ENCODE results near the gene DPP8.
A peak's percentile ranks its signal among the peaks of the same experiment; 100 is the strongest.
"Not testable (repeated sequence)": the region's sequence is repeated elsewhere in the genome, so short reads cannot be mapped to it uniquely, and the experiment has no call there.

The DPP8 gene

DNA sequence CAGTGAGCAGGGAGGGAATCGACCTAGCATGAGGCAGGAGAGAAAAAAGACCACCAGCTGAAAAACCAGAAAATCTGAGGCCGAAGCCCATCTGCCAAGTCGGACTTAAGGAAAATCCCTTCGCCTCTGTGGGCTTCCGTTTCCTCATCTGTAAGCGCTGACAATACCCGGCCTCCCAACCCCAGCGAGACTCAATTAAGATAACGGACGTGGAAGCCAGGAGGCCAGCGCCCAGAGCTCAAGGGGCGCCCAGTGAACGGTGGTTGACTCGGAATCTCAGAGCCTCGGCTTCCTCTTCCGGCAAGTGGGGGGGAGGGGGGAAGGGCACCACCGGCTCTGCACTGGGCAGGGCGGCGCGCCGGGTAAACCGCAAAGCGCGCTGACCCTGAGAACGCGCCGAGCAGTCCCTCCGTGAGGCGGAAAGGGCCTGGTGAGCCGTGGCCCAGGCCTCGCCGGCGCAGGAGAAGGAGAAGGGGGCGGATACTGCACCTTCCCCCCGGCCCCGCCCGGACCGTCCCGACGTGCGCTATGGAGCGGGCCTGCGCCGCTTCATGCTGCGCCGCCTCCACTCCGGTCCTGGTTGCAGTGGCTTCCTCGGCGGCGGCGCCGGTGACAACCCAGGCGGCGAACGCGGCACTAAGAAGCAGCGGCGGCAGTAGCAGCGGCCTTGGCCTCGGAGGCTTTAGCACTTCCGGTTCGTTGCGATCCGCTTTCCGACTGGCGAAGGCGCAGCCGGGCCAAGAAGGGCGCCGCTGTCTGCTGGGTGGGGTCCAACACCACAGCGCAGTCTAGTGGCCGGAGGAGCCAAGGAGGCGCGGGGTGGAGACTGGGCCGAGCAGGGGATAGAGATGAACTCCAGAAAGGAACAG lies at the start of gene DPP8:
Gene DPP8 (minus strand): TSS at position 693 of the 869 bp plus-strand sequence. CDS start 5,136 bp downstream, outside the sequence.
- peak; percentile 94 for DNase-seq (ENCODE audit: low read depth)

DNA sequence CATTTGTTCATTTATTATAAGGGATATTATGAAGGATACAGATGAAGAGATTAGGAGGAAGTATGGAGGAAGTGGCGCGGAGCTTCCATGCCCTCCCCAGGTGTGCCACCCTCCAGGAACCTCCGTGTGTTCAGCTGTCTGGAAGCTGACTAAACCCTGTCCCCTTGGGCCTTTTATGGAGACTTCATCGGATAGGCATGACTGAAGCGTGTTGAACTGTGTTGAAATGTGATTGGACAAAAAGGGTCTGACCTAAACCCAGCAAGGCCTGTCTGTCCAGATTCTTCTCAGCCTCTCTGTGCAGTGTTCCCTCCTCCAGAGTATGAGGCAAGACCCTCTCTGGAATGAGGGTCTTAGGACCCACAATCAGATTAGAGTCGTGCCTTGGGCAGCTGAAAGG lies 44.4 kb upstream of the DPP8 start:
- DNase-seq (ENCODE audit: low read depth), result no peak

DNA sequence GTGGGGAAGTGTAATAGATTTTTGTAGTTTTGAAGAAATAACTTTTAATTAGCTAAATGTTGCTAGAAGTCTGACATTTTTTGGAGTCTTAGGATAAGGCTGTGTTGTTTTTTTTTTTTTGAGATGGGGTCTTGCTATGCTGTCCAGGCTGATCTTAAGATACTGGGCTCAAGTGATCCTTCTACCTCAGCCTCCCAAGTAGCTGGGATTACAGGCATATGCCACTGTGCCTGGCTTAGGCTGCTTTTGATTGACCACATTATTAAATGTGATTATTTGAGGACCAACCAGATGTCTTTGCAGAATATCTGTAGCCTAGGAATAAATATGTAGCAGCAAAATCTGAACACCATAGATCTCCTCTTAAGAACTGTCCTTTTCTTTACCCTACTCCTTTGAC lies 42.5 kb upstream of the DPP8 start:
- DNase-seq (ENCODE audit: low read depth), result no peak

DNA sequence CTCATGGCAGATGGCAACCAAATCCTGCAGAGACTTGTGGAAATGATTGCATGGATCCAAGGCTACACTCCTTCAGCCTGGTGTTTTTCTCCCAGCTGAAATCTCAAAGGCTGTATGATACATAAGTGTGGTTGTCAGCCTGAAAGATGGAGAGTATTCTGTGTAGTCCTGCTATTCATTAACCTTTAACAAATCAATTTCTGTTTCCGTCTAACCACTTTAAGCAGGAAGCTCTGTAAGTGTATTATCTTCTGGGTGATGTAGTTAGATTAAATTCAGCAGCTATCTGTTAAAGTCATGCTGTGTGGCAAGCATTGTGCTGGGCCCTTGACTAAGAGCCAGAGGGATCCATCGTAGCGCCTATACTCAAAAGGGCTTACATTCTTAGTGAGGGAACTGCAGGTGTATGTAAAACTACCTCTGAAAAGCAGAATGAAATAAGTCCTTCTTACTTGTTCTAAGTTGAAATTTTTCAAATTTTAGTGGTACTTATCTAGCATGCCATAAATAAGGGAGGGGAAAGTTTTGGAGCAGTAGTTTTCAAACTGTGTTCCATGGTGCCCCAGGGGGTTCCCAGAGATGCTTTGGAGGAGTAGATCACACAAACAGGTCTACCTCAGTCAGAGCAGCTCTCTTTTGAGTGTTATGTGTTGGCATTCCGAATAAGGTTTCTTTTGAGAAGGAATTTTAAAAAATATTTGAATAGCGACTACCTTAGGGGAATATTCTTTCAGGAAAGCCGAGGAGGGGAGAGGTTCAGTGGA lies 41.7 kb upstream of the DPP8 start:
- no peak for DNase-seq (ENCODE audit: low read depth)

DNA sequence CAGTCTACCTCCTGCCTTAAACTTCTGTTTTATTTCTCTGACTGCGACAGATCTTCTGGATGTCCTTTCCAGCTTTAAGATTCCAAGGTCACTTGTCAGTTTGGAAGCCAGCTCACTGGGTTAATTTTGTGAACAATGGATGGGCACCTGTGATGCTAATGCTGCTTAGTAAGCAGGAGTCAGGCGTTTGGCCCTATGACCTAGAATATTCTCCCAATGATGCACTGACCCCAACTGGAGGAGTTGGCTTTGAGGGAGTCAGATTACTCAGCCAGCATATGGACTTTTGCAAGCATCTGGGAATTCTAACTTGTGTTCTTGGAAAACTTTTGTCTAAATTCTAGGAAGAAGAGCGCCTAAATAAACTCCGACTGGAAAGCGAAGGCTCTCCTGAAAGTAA lies 40.8 kb upstream of the DPP8 start:
- peak; percentile 32 for DNase-seq (ENCODE audit: low read depth)

DNA sequence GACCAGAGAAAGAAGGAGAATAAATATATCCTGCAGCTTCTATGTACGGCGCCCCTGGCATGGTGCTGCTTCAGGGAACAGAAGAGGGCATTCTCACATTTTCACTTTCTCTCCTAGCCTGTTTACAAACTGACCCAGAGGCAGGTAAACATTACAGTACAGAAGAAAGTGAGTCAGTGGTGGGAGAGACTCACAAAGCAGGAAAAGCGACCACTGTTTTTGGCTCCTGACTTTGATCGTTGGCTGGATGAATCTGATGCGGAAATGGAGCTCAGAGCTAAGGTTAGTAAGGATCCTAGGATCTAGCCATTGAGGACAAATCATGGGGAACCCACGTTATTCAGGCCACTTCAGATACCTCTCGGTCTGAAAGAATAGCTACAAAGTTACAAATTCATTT lies 39.1 kb upstream of the DPP8 start:
- no peak for DNase-seq (ENCODE audit: low read depth)

DNA sequence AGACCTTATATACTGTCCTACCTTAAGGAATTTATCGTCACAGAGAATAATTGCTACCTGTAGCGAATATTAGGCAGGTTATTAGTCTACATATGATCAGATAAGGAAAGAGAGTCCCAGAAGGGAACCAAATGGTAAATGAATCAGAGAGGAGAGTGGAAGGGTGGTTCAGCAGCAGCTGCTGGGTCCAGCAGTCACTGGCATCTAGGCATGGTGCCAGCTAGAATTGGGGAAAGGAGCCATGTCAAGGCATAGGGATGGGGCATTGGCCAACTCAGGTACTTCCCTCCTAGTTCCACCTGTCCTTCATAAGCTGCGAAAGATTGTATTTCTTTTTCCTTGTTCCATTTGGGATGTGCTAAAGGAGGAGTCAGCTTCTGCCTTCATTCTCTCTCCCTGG lies 36.2 kb upstream of the DPP8 start:
- DNase-seq (ENCODE audit: low read depth), result no peak

DNA sequence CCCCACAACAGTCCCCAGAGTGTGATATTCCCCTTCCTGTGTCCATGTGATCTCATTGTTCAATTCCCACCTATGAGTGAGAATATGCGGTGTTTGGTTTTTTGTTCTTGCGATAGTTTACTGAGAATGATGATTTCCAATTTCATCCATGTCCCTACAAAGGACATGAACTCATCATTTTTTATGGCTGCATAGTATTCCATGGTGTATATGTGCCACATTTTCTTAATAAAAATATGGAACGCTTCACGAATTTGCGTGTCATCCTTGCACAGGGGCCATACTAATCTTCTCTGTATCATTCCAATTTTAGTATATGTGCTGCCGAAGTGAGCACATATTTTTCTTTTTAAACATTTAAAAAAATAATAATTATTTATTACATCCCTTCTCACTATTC lies 35.4 kb upstream of the DPP8 start:
- DNase-seq (ENCODE audit: low read depth), result not testable (repeated sequence)

DNA sequence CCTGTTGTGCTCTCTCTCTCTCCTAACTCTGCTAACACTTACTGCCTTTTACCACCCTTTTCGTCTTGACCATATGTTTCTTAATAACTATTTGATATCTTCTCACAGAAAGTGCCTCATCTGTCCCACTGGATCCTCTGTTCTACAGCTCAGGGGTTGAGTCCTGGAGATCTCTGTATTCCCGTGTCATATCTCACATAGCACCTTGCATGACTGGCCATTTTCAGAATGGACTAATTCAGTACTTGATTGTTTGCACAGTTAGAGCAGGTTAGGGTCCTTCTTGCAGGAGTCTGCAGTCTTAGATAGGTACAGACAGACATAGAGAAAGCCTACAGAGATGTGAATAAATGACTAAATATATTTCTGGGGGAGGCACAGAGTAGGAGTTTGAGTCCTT lies 33.7 kb upstream of the DPP8 start:
- DNase-seq (ENCODE audit: low read depth), result no peak

DNA sequence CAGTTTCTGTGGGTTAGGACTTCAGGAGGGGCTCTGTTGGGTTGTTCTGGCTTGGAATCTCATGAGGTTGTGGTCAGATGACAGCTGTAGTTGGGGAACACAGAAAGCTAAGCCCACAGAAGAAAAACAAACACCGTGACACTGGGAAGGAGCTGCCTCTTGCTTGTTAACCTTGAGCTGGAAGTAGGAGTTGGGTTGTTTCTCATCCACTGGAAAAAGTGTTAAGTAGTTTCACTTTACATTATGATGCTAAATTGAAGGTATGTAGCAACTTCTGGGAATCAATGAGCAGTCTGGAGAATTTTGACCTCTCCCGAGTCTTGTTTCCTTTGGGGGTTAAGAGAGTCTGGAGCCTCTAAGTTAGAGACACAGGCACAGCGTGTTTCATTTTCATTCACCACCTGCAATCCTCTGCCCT lies 33.2 kb upstream of the DPP8 start:
- DNase-seq (ENCODE audit: low read depth), result peak; percentile 24

DNA sequence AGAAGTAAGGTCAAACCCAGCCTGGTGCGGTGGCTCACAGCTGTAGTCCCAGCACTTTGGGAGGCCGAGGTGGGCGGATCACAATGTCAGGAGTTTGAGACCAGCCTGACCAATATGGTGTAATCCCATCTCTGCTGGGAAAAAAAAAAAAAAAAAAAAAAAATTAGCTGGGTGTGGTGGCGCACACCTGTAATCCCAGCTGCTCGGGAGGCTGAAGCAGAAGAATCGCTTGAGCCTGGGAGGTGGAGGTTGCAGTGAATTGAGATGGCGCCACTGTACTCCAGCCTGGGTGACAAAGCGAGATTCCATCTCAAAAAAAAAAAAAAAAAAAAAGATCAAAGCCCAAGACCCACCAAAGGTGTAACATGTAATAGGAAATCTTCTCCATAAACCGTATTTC lies 31.8 kb upstream of the DPP8 start:
- DNase-seq (ENCODE audit: low read depth), result not testable (repeated sequence)

DNA sequence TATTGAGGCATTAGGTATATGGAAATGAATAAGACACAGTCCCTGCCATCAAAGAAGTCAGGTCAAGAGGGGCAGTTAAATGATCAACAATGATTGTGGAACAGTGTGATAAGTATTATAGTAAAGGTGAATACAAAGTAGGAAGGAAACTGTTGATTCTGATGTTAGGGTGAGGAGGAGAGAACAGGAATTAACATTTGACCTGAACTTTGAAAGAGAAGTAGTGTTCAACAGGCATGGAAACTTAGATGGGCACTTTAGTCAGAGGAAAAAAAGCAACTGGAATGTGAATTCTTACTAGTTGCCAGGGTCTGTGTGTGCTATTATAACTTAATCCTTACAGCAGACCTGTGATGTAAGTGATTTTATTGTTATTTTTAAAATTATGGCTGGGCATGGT lies 30.4 kb upstream of the DPP8 start:
- DNase-seq (ENCODE audit: low read depth), result no peak

DNA sequence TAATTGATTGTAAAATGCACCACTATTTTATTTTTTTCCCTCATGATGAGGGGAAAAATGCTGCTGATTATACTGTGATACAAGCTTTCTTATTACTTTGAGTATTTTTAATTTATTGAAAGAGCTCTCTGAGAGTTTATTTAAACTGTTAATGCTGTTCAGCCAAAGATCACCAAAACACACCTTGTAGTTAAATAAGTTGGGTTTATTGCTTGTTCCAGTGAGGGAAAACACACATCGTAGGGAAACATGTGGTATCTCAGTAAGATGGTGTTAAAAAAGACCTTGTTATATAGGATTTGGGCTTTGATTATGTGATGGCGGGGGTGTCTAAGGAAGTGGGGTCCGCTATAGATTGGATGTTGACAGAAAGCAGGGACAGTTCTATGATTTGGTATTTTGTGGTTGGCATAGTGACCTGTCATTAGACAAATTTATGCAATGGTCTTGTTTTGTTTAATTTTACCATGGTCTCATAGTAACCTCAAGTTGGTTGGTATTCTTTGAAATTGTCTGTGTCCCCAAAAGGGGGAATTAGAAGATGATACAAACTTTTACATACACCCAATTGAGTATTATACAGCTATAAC lies 23.8 kb upstream of the DPP8 start:
- no peak for DNase-seq (ENCODE audit: low read depth)

DNA sequence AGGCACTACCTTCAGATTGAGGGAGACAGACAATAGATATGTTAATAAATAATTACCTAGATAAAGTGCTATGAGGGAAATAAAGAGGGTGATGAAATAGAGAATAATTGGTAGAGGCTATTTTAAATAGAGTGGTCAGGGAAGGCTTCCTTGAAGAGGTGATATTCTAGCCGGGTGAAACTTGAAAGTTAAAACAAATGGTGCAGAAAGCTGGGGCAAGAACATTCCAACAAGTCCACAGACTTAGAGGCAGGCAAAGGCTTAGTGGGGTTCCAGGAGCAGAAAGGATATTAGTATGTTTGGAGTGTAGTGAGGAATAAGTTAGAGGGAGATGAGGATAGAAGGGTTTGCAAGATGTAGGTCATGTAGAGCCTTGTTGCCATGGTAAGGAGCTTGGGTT lies 22.8 kb upstream of the DPP8 start:
- no peak for DNase-seq (ENCODE audit: low read depth)

DNA sequence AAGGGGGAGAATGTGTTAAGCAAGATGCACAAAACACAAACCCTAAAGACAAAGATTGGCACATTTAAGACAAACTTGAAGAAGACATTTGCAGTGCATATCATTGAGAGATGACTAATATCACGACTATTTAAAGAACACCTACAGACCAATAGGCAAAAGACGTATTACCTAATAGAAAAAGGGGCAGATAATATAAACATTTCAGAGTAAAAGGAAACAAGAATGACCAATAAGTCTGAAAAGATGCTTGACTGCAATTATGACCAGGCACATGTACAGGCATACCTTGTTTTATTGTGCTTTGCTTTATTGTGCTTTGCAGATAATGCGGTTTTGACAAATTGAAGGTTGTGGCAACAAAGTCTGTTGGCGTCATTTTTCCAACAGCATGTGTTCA lies 17.7 kb upstream of the DPP8 start:
- DNase-seq (ENCODE audit: low read depth), result no peak

DNA sequence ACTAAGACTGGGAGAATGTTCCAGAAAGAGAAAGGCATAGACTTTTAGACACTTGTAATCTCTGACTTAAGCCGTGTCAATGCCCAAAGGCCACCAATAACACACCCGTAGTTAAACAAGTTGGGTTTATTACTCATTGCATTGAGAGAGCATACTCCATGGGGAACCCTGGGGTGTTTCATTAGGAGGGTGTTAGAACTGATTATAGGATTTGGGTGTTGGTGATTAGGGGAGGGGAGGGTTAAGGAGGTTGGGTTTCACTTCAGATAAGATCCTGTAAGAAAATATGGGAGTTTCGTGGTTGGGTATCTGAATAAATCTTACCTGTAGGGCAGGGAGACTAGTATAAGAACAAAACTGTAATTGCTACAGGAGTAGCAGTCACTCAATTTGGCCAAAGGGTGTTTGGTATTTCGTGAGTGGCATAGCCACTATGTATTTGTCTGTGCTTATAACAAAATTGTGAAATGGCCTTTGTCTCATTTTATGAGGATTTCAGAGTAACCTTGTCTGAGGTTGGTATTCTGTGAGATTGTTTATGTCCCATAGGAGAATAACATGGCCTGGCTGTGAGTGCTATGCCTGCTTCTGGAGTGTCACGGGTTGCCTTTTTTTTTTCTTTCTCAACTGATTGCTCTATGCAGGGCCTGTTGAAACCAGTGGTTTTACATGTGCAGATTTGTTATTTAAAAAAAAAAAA lies 15.7 kb upstream of the DPP8 start:
- no peak for DNase-seq (ENCODE audit: low read depth)

DNA sequence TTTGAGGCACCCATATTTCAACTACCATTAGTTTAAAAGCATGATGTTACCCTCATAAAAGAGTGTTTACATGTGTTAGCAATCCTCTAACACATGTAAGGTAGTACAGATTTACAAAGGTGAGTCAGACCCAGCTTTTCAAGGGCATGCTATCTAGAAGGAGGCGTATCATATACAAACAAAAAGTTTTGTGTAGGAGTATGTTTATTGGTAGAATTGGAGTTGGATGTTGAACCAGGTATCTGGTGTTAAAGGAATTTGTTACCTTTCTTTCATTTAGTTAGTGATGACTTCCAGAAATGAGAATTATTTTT lies 15.2 kb upstream of the DPP8 start:
- DNase-seq (ENCODE audit: low read depth), result no peak

DNA sequence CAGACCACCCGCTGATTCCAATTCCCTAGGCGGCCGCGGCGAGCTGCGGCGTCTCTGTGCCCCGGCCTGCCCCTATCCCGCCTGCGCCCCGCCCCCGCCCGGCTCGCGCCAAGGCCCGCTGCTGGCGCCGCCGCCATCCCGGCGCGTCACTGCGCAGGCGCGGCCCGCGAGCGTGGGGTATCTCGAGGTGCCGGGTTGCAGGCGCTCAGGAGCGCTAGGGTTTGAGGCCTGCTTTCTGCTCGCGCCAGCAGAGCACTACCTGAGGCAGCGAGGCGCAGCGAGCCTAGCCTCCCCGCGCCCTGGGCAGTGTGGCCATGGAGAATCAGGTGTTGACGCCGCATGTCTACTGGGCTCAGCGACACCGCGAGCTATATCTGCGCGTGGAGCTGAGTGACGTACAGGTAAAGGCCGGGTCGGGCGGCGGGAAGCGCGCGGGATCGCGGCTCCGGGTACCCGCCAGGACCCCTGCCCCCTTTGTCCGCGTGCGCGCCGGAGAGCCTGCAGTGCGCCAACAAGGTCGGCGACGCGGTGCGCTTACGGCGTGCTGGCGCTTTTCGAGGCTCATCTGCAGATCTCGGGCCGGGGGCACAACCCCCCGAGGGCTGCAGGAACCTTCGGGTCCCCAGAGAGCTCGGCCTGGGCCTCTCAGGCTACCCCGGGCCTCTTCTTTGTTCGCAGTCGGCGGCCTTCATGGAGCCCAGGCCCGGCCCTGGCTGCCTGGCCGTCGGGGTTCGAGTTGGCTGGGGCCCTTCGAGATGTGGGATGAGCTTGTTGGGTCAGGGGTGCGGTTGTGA lies 13.0 kb upstream of the DPP8 start, which contains the start of gene HACD3:
Gene HACD3 (plus strand): TSS at position 146 of the 794 bp plus-strand sequence. CDS start 169 bp downstream, at position 315.
- DNase-seq (ENCODE audit: low read depth), result peak; percentile 65

DNA sequence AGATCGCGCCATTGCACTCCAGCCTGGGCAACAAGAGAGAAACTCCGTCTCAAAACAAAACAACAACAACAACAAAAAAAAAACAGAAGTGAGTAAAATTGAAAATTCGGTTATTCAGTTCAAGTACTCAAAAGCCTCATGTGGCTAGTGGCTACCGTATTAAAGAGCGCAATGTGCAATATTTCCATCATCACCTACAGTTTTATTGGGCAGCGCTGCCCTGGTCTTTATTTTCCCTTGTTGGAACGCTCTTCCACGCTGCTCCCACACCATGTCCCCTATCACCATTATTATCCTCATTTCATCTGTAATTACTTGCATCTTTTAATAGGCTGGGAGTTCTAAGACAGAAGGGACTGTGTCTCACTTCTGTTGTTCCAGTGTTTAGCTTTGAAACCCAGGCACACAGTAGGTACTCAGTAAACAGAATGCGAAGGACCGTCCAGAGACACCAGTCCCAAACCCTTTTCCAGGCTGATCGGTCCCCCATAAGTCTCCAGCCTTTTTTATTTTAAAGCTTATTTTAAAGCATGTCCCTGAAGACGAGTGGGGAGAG lies 12.4 kb upstream of the DPP8 start:
- DNase-seq (ENCODE audit: low read depth), result no peak

DNA sequence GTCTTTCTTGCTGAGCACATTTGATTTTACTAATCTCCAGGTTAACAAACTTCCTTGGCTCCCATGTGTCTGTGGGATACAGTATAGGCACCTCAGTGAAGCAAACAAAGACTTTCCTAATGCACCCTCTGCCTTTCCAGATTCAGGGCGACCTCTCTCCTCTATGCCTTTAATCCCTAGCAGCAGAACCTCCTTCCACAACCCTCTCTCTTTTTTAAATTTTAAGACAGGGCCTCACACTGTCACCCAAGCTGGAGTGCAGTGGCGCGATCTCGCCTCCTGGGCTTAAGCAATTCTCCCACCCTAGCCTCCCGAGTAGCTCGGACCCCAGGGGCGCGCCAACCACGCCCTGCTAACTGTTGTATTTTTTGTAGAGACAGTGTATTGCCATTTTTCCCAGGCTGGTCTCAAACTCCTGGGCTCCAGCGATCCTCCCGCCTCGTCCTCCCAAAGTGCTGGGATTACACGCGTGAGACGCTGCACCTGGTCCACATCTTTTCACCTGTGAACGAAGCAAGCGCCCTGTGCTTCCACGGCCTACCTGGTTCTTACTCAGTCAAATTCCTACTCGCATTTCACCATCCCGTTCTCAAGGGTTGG lies 11.1 kb upstream of the DPP8 start:
- no peak for DNase-seq (ENCODE audit: low read depth)

DNA sequence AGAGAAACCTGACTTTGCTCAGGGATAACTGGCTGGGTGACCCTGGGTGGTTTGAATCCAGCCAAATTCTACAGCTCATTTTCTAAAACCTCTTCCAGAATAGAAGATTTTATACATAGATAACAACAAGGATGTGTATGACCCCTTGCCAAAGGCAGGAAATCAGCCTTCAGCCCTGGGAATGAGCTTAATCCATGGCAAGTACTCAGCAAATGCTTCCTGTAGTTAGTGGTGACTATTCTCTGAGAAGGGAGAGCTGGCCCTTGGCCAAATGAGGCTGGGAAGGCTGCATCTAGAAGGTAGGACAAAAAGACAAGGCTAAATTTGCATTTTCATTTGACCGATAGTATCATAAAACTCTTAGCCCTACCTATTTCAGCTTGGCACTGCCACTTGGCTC lies 8.1 kb upstream of the DPP8 start:
- no peak for DNase-seq (ENCODE audit: low read depth)

All from fibroblast of gingiva (primary cell).